ELR (cell line): Measurements from ENCODE around the gene SHLD2.
"Not testable (repeated sequence)": the region's sequence is repeated elsewhere in the genome, so short reads cannot be mapped to it uniquely, and the experiment has no call there.

Experiments used
- DNase-seq: peaks from one replicate; pipeline ENCODE4 v3.0.0-alpha.2; 2015; ENCODE audit warnings: low read depth

The SHLD2 gene

GRCh38 chr10:87094373-87095235 lies at the start of gene SHLD2, which contains the start of gene GLUD1:
Gene SHLD2 (plus strand): TSS chr10:87095206. CDS start chr10:87151355, 56,149 bp downstream.
Gene GLUD1 (minus strand): TSS chr10:87094843. CDS start chr10:87094769, 74 bp downstream.
- peak; percentile 92 for DNase-seq

- DNase-seq: no peak
These were observed 49.5 kb upstream of the SHLD2 start for GRCh38 chr10:87045434-87045938.

- no peak for DNase-seq
These were observed 41.9 kb upstream of the SHLD2 start for GRCh38 chr10:87053111-87053510.

- DNase-seq: no peak
These were observed 41.3 kb upstream of the SHLD2 start for GRCh38 chr10:87053577-87054181.

GRCh38 chr10:87054373-87055295 lies 40.4 kb upstream of the SHLD2 start:
- peak; percentile 81 for DNase-seq

GRCh38 chr10:87058171-87058570 lies 36.8 kb upstream of the SHLD2 start:
- DNase-seq: no peak

- DNase-seq: no peak
These were observed 35.6 kb upstream of the SHLD2 start for GRCh38 chr10:87059401-87059800.

- no peak for DNase-seq
These were observed 34.6 kb upstream of the SHLD2 start for GRCh38 chr10:87060280-87060928.

GRCh38 chr10:87064651-87065050 lies 30.4 kb upstream of the SHLD2 start:
- no peak for DNase-seq

- DNase-seq: no peak
These were observed 28.8 kb upstream of the SHLD2 start for GRCh38 chr10:87066178-87066577.

GRCh38 chr10:87066865-87067264 lies 28.1 kb upstream of the SHLD2 start:
- no peak for DNase-seq

GRCh38 chr10:87068281-87068680 lies 26.7 kb upstream of the SHLD2 start:
- no peak for DNase-seq

GRCh38 chr10:87072449-87072848 lies 22.6 kb upstream of the SHLD2 start:
- no peak for DNase-seq

GRCh38 chr10:87076421-87076820 lies 18.6 kb upstream of the SHLD2 start:
- DNase-seq: not testable (repeated sequence)

- DNase-seq: peak; percentile 44
These were observed 15.7 kb upstream of the SHLD2 start for GRCh38 chr10:87079106-87079836.

GRCh38 chr10:87080621-87081020 lies 14.4 kb upstream of the SHLD2 start:
- not testable (repeated sequence) for DNase-seq

GRCh38 chr10:87081574-87081973 lies 13.4 kb upstream of the SHLD2 start:
- DNase-seq: not testable (repeated sequence)

GRCh38 chr10:87082219-87082618 lies 12.8 kb upstream of the SHLD2 start:
- DNase-seq: peak; percentile 78

- peak; percentile 84 for DNase-seq
These were observed 11.3 kb upstream of the SHLD2 start for GRCh38 chr10:87083576-87084290.

- DNase-seq: peak; percentile 92
These were observed 10.7 kb upstream of the SHLD2 start for GRCh38 chr10:87084291-87084782.
